Ascending aorta (tissue), 2 donors: ENCODE measurements around the gene LRPAP1. TPM values are rescaled to one million over a fixed set of nuclear protein-coding genes. Genes with fewer than 3 reads are reported as not detected.

Source experiments
- DNase-seq, 2 donors: peaks; one replicate each; pipeline ENCODE4 v3.0.0-alpha.2; 2019; ENCODE audit warnings: low spot score in 2 of 2
- H3K27ac ChIP-seq, 2 donors: fragments of 200-600 bp; sonication (generic); one replicate each; pipeline ENCODE4 v1.5.1; 2016 to 2017; ENCODE audit warnings: mild to moderate bottlenecking in 1 of 2
- H3K27me3 ChIP-seq: fragments of 200-600 bp; sonication (generic); one replicate; pipeline ENCODE4 v1.5.1; 2017
- H3K36me3 ChIP-seq, 2 donors: fragments of 200-600 bp; sonication (generic); one replicate each; pipeline ENCODE4 v1.5.1; 2016
- H3K4me1 ChIP-seq, 2 donors: fragments of 200-600 bp; sonication (generic); one replicate each; pipeline ENCODE4 v1.5.1; 2016 to 2017; ENCODE audit warnings: mild to moderate bottlenecking in 1 of 2
- H3K4me3 ChIP-seq, 2 donors: fragments of 200-600 bp; sonication (generic); one replicate each; pipeline ENCODE4 v1.5.1; 2016 to 2017; ENCODE audit warnings: mild to moderate bottlenecking in 1 of 2
- H3K9me3 ChIP-seq, 2 donors: fragments of 200-600 bp; sonication (generic); one replicate each; pipeline ENCODE4 v1.5.1; 2016
- intact Hi-C: fragments of 100-400 bp; cut with DNase I; formaldehyde crosslinking; loops from one replicate; pipeline ENCODE4 v1.15.1; 2023
- total RNA-seq: library from RNA; depleted of rRNA; stranded (reverse); fragments of >200 nt; gene quantifications from one replicate; pipeline ENCODE4 v1.1.0, GENCODE V29; 2016
- TF ChIP-seq, protein P1 (sequence below), 3 experiments: fragments of 200-600 bp in 2 of 3; fragments of 450-650 bp in 1 of 3; sonication (generic) in 2 of 3; IDR thresholded peaks; one replicate each; pipeline ENCODE4 v1.5.1; 2016 to 2019; ENCODE audit warnings: antibody characterized with exemption in 3 of 3, mild to moderate bottlenecking in 1 of 3, moderate library complexity in 1 of 3

LRPAP1 gene
- total RNA-seq, 1 donor from 2014 or later = 172 TPM

GRCh38 chr4:3473181-3473950, 58.9 kb downstream of the LRPAP1 start:
- H3K4me1 ChIP-seq = no peaks in the 10 kb centered on the region
- no peak for DNase-seq
- no peaks in the 10 kb centered on the region for H3K36me3 ChIP-seq
- no peaks in the 10 kb centered on the region for H3K9me3 ChIP-seq
- no peak overlapping the region for H3K4me3 ChIP-seq
- TF ChIP-seq, protein P1, sequence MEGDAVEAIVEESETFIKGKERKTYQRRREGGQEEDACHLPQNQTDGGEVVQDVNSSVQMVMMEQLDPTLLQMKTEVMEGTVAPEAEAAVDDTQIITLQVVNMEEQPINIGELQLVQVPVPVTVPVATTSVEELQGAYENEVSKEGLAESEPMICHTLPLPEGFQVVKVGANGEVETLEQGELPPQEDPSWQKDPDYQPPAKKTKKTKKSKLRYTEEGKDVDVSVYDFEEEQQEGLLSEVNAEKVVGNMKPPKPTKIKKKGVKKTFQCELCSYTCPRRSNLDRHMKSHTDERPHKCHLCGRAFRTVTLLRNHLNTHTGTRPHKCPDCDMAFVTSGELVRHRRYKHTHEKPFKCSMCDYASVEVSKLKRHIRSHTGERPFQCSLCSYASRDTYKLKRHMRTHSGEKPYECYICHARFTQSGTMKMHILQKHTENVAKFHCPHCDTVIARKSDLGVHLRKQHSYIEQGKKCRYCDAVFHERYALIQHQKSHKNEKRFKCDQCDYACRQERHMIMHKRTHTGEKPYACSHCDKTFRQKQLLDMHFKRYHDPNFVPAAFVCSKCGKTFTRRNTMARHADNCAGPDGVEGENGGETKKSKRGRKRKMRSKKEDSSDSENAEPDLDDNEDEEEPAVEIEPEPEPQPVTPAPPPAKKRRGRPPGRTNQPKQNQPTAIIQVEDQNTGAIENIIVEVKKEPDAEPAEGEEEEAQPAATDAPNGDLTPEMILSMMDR (IDR thresholded peaks at IDR 0.05) = no peak
- no peaks in the 10 kb centered on the region for H3K27me3 ChIP-seq
- intact Hi-C loops = no loop called here
- H3K27ac ChIP-seq = no peak overlapping the region

GRCh38 chr4:3472411-3473141, 59.6 kb downstream of the LRPAP1 start:
- H3K36me3 ChIP-seq = no peaks in the 10 kb centered on the region
- H3K4me1 ChIP-seq = no peaks in the 10 kb centered on the region
- H3K9me3 ChIP-seq = no peaks in the 10 kb centered on the region
- H3K4me3 ChIP-seq = no peak overlapping the region
- no peak for DNase-seq
- TF ChIP-seq, protein P1 (IDR thresholded peaks at IDR 0.05) = no peak
- no peaks in the 10 kb centered on the region for H3K27me3 ChIP-seq
- no peak overlapping the region for H3K27ac ChIP-seq
- intact Hi-C loops = no loop called here

GRCh38 chr4:3471886-3472285, 60.3 kb downstream of the LRPAP1 start:
- Histone ChIP-seq H3K27me3 (no peaks in the 10 kb centered on the region), H3K4me3 (no peak overlapping the region), H3K27ac (no peak overlapping the region), H3K9me3 (no peaks in the 10 kb centered on the region), H3K36me3 (no peaks in the 10 kb centered on the region), H3K4me1 (no peaks in the 10 kb centered on the region)
- intact Hi-C loops = no loop called here
- TF ChIP-seq, protein P1 (IDR thresholded peaks at IDR 0.05) = no peak
- DNase-seq = no peak

DNA sequence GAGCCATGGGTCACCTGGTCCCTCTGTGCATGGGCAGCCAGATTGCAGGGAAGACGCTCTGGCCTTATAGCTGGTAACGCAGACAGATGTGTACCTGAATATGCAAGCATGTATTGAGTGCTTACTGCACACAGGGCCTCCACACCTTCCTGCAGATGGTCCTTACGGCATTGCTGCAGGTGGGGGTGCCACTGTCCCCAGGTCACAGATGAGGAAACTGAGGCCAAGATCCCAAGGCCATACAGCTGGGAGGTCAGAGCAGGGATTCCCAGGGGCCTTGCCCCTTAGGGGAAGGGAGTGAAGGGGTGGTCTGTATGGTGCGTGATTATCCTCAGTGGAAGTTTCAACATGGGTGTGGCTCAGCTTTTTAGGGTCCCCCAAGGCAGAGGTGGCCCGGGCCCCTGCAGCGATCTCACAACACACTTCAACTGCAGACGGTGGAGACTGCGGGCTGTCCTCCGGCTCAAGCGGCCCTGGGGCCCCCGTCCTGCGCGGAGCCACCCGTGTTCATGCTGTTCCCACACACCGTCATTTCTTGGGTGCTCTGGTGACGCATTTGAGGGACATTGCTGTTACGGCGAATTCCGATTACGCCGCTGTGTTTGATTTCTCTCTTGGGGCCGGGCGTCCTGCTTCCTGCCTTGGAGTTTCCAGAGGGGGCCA, 61.0 kb downstream of the LRPAP1 start:
- intact Hi-C loops = no loop called here
- Histone ChIP-seq H3K4me3 (no peak overlapping the region), H3K27ac (no peak overlapping the region), H3K36me3 (no peaks in the 10 kb centered on the region), H3K9me3 (no peaks in the 10 kb centered on the region), H3K4me1 (no peaks in the 10 kb centered on the region), H3K27me3 (no peaks in the 10 kb centered on the region)
- no peak for DNase-seq
- TF ChIP-seq, protein P1 (IDR thresholded peaks at IDR 0.05) = no peak

DNA sequence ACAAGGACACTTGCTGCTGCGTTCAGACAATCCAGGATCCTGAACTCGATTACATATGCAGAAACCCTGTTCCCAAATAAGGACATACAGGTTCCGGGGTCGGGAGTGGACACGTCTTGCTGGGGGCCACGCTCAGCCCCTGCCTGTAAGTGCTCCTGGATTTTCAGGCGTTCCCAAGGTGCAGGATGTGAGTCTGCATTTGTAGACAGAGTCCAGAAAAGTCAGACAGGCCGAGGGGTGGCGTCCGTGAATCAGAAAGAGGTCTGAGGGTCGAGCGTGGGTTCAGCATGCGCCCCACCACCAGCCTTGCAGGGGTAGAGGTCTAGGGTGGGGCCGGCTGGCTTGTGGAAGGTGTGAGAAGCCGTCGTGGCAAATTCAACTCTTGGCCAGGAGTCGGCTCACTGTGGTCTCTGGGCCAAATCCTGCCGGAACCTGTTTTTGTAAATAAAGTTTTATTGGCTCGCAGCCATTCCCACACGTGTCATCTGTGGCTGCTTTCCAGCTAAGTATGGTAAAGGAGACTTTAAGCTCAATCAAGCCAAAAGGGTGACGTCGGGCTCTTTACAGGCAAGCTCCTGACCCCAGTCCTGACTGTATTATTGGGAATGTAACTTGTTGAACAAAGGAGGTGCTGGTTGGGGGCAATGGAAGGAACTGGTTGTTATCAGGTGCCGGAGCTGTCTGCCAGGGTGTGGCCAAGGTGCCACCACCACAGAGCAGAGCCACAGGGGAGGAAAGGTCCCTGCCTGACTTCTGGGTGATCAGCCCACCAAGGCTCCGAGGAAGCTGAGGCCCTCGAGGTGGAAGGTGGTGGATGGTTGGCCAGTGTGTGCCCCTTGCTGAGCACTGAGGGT, 61.8 kb downstream of the LRPAP1 start:
- Histone ChIP-seq H3K27ac (no peak overlapping the region), H3K9me3 (no peaks in the 10 kb centered on the region), H3K27me3 (no peaks in the 10 kb centered on the region), H3K36me3 (no peaks in the 10 kb centered on the region), H3K4me3 (no peak overlapping the region), H3K4me1 (no peaks in the 10 kb centered on the region)
- no peak for DNase-seq
- intact Hi-C loops = no loop called here
- TF ChIP-seq, protein P1 (IDR thresholded peaks at IDR 0.05) = no peak
